Activated T-helper 2 cell treated with anti-CD3 and anti-CD28 coated beads, Interferon-gamma antibody, Interleukin-2, Interleukin-4, amounts not matched to agents 10 μg/mL and 5 μg/mL and 100 μg/mL, durations not matched to agents 14 hours and 24 hours and 36 hours (primary cell): ENCODE results near the gene ZP2. TPM values are rescaled to one million over a fixed set of nuclear protein-coding genes. Genes with fewer than 3 reads are reported as not detected.
"Not testable (repeated sequence)": the region's sequence is repeated elsewhere in the genome, so short reads cannot be mapped to it uniquely, and the experiment has no call there.

Experiments used
- DNase-seq: peaks from one replicate; pipeline ENCODE4 v3.0.0; 2021; ENCODE audit warnings: low spot score
- H3K27ac Mint-ChIP-seq: one replicate; pipeline ENCODE4 v1.8.0; 2021; ENCODE audit warnings: mixed read lengths
- H3K27me3 Mint-ChIP-seq: one replicate; pipeline ENCODE4 v1.8.0; 2021; ENCODE audit warnings: low read depth, mixed read lengths
- H3K36me3 Mint-ChIP-seq: one replicate; pipeline ENCODE4 v1.8.0; 2021; ENCODE audit warnings: low read depth, mixed read lengths
- H3K4me1 Mint-ChIP-seq: one replicate; pipeline ENCODE4 v1.8.0; 2021; ENCODE audit warnings: low read depth, mixed read lengths
- H3K4me3 Mint-ChIP-seq: one replicate; pipeline ENCODE4 v1.8.0; 2021; ENCODE audit warnings: low read depth, mild to moderate bottlenecking, moderate library complexity, mixed read lengths
- H3K9me3 Mint-ChIP-seq: one replicate; pipeline ENCODE4 v1.8.0; 2021; ENCODE audit warnings: mixed read lengths
- intact Hi-C: fragments of 100-400 bp; cut with micrococcal nuclease; formaldehyde crosslinking; loops from one replicate; pipeline ENCODE4 v1.15.1; 2023
- total RNA-seq: library from RNA; stranded (reverse); gene quantifications from 2 replicates; pipeline ENCODE4 v1.2.3, GENCODE V29; 2022

The ZP2 gene
- not detected in 2 replicates for total RNA-seq

DNA sequence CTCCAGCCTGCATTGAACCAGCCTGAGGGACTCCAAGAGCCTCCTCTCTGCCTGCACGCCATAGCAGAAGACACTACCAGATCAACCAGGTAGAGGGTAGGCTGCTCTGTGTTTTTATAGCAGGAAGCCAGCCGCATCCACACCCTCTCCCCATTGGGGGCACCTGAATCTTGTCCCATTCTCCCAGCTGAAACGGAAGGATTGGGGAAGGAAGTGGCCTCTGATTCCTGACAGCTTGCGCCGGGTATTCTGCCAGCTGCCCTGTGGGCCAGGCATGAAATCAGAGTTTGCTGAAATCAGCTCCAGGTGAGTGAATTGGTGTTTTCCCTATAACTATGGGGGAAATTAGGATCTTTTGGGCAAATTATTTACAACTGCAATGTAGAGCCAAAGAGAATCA, at the start of gene ZP2:
ZP2 (minus strand) TSS at position 89 of the 400 bp plus-strand sequence; CDS start at position 62, 27 bp downstream.
- Mint-ChIP-seq H3K27ac (no peak within 1 kb of the TSS), H3K9me3 (no peaks in the 10 kb centered on the region), H3K36me3 (no peaks in the 10 kb centered on the region), H3K27me3 (peaks cover 9% of the 10 kb centered on the region), H3K4me1 (no peaks in the 10 kb centered on the region), H3K4me3 (no peak within 1 kb of the TSS)
- intact Hi-C loops, result loop anchor here (5.0 kb wide), 1 partner anchor 366 kb away; no protein-coding TSS in a partner anchor
- no peak for DNase-seq

- Mint-ChIP-seq H3K36me3 (no peaks in the 10 kb centered on the region), H3K9me3 (no peaks in the 10 kb centered on the region), H3K4me3 (no peak overlapping the region), H3K27ac (no peak overlapping the region), H3K4me1 (no peaks in the 10 kb centered on the region), H3K27me3 (peaks cover 17% of the 10 kb centered on the region)
- intact Hi-C loops, result no loop called here
- no peak for DNase-seq
These were observed 45.9 kb upstream of the ZP2 start for GRCh38 chr16:21257284-21257683.

- H3K4me1 Mint-ChIP-seq, result no peaks in the 10 kb centered on the region
- H3K36me3 Mint-ChIP-seq, result no peaks in the 10 kb centered on the region
- no peak overlapping the region for H3K27ac Mint-ChIP-seq
- no peak overlapping the region for H3K4me3 Mint-ChIP-seq
- DNase-seq, result no peak
- intact Hi-C loops, result no loop called here
- peaks cover 17% of the 10 kb centered on the region for H3K27me3 Mint-ChIP-seq
- H3K9me3 Mint-ChIP-seq, result no peaks in the 10 kb centered on the region
These were observed 45.3 kb upstream of the ZP2 start for GRCh38 chr16:21256636-21257035.

GRCh38 chr16:21253470-21253869, 42.1 kb upstream of the ZP2 start:
- Mint-ChIP-seq H3K4me3 (no peak overlapping the region), H3K4me1 (no peaks in the 10 kb centered on the region), H3K27ac (no peak overlapping the region), H3K36me3 (no peaks in the 10 kb centered on the region), H3K9me3 (no peaks in the 10 kb centered on the region), H3K27me3 (peaks cover 15% of the 10 kb centered on the region)
- intact Hi-C loops, result no loop called here
- no peak for DNase-seq

DNA sequence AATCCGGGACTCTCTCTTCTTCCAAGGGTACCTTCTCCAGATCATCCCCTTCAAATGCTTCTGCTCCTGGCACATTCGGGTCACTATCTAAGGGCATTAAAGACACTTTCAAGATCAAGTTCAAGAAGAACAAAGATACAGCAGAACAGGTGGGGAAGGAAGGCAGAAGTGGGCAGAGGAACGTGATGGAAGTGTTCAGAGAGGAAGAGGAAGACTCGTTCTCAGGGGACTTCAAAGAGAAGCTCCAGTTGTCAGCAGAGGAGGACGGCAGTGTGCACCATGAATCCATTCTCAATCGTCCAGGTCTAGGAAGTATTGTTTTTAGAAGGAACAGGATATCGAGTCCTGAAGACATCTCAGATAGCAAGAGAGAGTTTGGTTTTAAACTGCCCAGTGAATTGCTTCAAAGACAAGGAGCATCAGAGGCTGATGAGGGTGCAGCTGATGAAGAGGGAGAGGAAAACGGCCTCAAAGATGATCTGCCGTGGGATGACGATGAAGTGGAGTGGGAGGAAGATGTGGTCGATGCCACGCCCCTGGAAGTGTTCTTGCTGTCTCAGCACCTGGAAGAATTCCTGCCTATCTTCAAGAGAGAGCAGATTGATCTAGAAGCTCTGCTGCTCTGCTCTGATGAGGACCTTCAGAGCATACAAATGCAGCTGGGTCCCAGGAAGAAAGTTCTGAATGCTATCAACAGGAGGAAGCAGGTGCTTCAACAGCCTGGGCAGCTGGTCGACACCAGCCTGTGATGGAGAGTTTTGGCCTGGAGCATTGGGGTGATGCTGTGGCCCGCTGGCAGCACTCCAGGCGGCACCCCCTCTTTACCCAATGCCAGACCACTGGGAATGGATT, 38.9 kb upstream of the ZP2 start:
- Mint-ChIP-seq H3K4me3 (no peak overlapping the region), H3K9me3 (no peaks in the 10 kb centered on the region), H3K4me1 (no peaks in the 10 kb centered on the region), H3K27ac (no peak overlapping the region), H3K27me3 (peaks cover 10% of the 10 kb centered on the region), H3K36me3 (no peaks in the 10 kb centered on the region)
- intact Hi-C loops, result no loop called here
- DNase-seq, result no peak

GRCh38 chr16:21248179-21248578, 36.8 kb upstream of the ZP2 start:
- H3K27ac Mint-ChIP-seq, H3K4me1 Mint-ChIP-seq, H3K4me3 Mint-ChIP-seq, H3K36me3 Mint-ChIP-seq, H3K9me3 Mint-ChIP-seq, DNase-seq, intact Hi-C loops: not testable (repeated sequence)
- peaks cover 12% of the 10 kb centered on the region for H3K27me3 Mint-ChIP-seq

- intact Hi-C loops, result no loop called here
- DNase-seq, result no peak
- no peaks in the 10 kb centered on the region for H3K36me3 Mint-ChIP-seq
- no peaks in the 10 kb centered on the region for H3K9me3 Mint-ChIP-seq
- no peak overlapping the region for H3K27ac Mint-ChIP-seq
- H3K4me1 Mint-ChIP-seq, result no peaks in the 10 kb centered on the region
- no peak overlapping the region for H3K4me3 Mint-ChIP-seq
- peaks cover 9% of the 10 kb centered on the region for H3K27me3 Mint-ChIP-seq
These were observed 33.3 kb upstream of the ZP2 start for GRCh38 chr16:21244518-21245215.

DNA sequence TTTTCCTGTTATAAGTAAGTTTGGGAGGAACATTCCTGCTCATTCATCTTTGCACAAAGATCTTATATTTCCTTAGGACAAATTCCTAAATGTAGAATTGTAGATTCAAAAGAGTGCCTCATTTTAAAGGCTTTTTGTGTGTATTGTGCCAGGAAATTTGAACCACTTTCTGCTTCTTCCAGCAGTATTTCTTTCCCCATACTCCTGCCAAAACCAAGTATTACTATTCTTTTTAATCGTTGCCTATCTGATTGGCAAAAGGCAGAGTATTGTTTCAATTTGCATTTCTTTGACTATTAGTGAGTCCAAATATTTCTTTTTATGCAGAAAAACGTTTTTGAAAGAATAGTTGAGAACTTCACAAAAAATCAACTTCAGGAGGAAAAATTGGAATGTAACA, 31.4 kb upstream of the ZP2 start:
- Mint-ChIP-seq H3K27me3 (peaks cover 9% of the 10 kb centered on the region), H3K27ac (no peak overlapping the region), H3K36me3 (no peaks in the 10 kb centered on the region), H3K4me1 (no peaks in the 10 kb centered on the region), H3K4me3 (no peak overlapping the region), H3K9me3 (no peaks in the 10 kb centered on the region)
- intact Hi-C loops, result no loop called here
- no peak for DNase-seq

DNA sequence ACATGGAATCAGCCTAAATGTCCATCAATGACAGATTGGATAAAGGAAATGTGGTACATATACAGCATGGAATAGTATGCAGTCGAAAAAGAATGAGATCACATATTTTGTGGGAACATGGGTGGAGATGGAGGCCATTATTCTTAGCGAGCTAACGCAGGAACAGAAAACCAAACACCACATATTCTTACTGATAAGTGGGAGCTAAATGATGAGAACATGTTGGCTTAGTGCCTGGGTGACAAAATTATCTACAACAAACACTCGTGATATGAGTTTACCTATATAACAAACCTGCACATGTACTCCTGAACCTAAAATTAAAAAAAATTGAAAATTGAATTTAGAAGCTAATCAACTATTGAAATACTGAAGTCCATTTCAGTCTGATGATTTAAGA, 28.3 kb upstream of the ZP2 start:
- intact Hi-C loops, result no loop called here
- Mint-ChIP-seq H3K9me3 (no peaks in the 10 kb centered on the region), H3K27me3 (peaks cover 9% of the 10 kb centered on the region), H3K4me3 (no peak overlapping the region), H3K27ac (no peak overlapping the region), H3K36me3 (no peaks in the 10 kb centered on the region), H3K4me1 (no peaks in the 10 kb centered on the region)
- DNase-seq, result no peak

DNA sequence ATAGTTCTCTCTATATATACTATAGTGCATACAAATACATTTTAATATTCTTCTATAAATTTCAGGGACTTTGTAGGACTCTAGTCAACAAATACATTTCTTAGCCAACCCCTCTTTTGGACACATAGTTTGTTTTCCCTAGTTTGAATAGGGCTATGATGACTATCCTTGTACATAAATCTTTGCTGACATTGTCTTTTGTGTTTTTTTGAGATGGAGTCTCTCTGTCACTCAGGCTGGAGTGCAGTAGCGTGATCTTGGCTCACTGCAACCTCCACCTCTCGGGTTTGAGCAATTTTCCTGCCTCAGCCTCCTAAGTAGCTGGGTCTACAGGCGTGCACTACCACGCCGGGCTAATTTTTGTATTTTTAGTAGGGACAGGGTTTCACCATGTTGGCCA, 25.5 kb upstream of the ZP2 start:
- Mint-ChIP-seq H3K4me1 (no peaks in the 10 kb centered on the region), H3K36me3 (no peaks in the 10 kb centered on the region), H3K27me3 (peaks cover 18% of the 10 kb centered on the region), H3K4me3 (no peak overlapping the region), H3K27ac (no peak overlapping the region), H3K9me3 (no peaks in the 10 kb centered on the region)
- DNase-seq, result no peak
- intact Hi-C loops, result no loop called here

DNA sequence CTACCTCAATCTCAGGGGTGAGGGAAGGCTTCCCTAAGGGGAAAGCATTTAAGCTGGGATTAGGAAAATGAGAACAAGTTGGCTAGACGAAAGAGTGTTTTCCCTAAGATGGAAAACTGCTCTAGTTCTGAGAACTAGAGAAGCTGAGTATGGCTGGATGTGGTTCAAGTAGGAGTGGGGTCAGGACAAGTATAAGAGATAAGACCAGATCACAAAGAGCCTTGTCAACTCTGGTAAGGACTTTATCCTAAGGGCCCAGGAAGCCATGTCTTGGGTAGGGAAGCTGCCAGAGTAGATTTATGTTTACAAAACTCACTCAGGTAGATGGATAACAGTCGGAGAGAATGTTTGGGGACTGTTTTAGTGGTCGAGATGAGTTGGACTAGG, 23.8 kb upstream of the ZP2 start:
- H3K27ac Mint-ChIP-seq, result no peak overlapping the region
- peaks cover 25% of the 10 kb centered on the region for H3K27me3 Mint-ChIP-seq
- no peak for DNase-seq
- no peaks in the 10 kb centered on the region for H3K9me3 Mint-ChIP-seq
- intact Hi-C loops, result no loop called here
- H3K4me1 Mint-ChIP-seq, result no peaks in the 10 kb centered on the region
- H3K36me3 Mint-ChIP-seq, result no peaks in the 10 kb centered on the region
- H3K4me3 Mint-ChIP-seq, result no peak overlapping the region

GRCh38 chr16:21233521-21234150, 22.3 kb upstream of the ZP2 start, which contains the start of gene ANKS4B:
Gene ANKS4B, plus strand, starts transcription at chr16:21233699. Its CDS starts 39 bp downstream, at chr16:21233738.
- DNase-seq, result no peak

DNA sequence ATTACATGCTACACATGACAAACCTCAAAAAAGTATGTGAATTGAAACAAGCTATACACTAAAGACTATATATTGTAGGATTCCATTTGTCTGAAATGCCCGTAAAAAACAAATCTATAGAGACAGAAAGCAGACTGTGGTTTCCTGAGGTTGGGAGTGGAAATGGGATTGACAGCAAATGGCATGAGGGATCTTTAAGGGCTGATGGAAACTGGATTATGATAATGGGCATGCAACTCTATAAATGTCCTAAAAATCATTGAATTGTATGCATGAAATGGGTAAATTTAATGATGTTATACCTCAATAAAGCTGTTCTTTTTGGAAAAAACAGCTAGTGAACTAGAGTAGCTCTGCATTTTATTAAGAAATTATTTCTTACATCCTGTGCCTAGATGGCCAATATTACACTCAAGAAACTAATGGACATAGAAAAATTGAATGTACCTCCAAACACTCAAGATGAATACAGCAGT, 21.7 kb upstream of the ZP2 start:
- Mint-ChIP-seq H3K4me1 (no peaks in the 10 kb centered on the region), H3K36me3 (no peaks in the 10 kb centered on the region), H3K9me3 (no peaks in the 10 kb centered on the region), H3K4me3 (no peak overlapping the region), H3K27ac (no peak overlapping the region), H3K27me3 (peaks cover 37% of the 10 kb centered on the region)
- no peak for DNase-seq
- intact Hi-C loops, result no loop called here

More at GRCh38 chr16:21233521-21234150, 22.3 kb upstream of the ZP2 start, which contains the start of gene ANKS4B:
- H3K27me3 Mint-ChIP-seq, result peaks cover 32% of the 10 kb centered on the region
- H3K36me3 Mint-ChIP-seq, result no peaks in the 10 kb centered on the region
- no peak within 1 kb of the TSS for H3K27ac Mint-ChIP-seq
- no peaks in the 10 kb centered on the region for H3K9me3 Mint-ChIP-seq
- H3K4me3 Mint-ChIP-seq, result no peak within 1 kb of the TSS
- intact Hi-C loops, result no loop called here
- no peaks in the 10 kb centered on the region for H3K4me1 Mint-ChIP-seq
